Panc1 (cell line): ENCODE data around the gene ASIP.

Experiments
- CTCF ChIP-seq: fragments of 450-650 bp; IDR thresholded peaks from 2 replicates; pipeline ENCODE4 v1.5.1; 2017; ENCODE audit warnings: mild to moderate bottlenecking
- POLR2AphosphoS5 ChIP-seq: IDR thresholded peaks from 2 replicates; pipeline ENCODE4 v1.6.1; 2012; ENCODE audit warnings: mild to moderate bottlenecking, low read depth, low read length, moderate library complexity

GRCh38 chr20:34256629-34257124 is 15.5 kb downstream of the ASIP start:
- TF ChIP-seq CTCF (no peak), POLR2AphosphoS5 (no peak)
